Progenitor cell of endocrine pancreas (in vitro differentiated cells): ENCODE results near the gene GON4L. TPM values are rescaled to one million over a fixed set of nuclear protein-coding genes. Genes with fewer than 3 reads are reported as not detected.
"Not testable (repeated sequence)": the region's sequence is repeated elsewhere in the genome, so short reads cannot be mapped to it uniquely, and the experiment has no call there.

Experiments used
- DNase-seq: peaks from one replicate; pipeline ENCODE4 v3.0.0; 2021; ENCODE audit warnings: low spot score; ENCODE audit not compliant: unreplicated experiment
- H3K27ac Mint-ChIP-seq: 2 replicates; pipeline ENCODE4 v1.8.0; 2021; ENCODE audit warnings: mild to moderate bottlenecking, moderate library complexity, mixed read lengths
- H3K27me3 Mint-ChIP-seq: 2 replicates; pipeline ENCODE4 v1.8.0; 2021; ENCODE audit warnings: mixed read lengths
- H3K36me3 Mint-ChIP-seq: 2 replicates; pipeline ENCODE4 v1.8.0; 2022; ENCODE audit warnings: mixed read lengths; ENCODE audit not compliant: insufficient read depth
- H3K4me1 Mint-ChIP-seq: 2 replicates; pipeline ENCODE4 v1.8.0; 2021; ENCODE audit warnings: low read depth, mixed read lengths
- H3K4me3 Mint-ChIP-seq: 2 replicates; pipeline ENCODE4 v1.8.0; 2021; ENCODE audit warnings: low read depth, mild to moderate bottlenecking, moderate library complexity, mixed read lengths
- H3K9me3 Mint-ChIP-seq: 2 replicates; pipeline ENCODE4 v1.8.0; 2021; ENCODE audit warnings: low read depth, mixed read lengths
- CTCF ChIP-seq: fragments of 200-600 bp; sonication (generic); IDR thresholded peaks from one replicate; pipeline ENCODE4 v1.5.0; 2021; ENCODE audit warnings: antibody characterized with exemption, mild to moderate bottlenecking; ENCODE audit not compliant: unreplicated experiment
- total RNA-seq: library from RNA; stranded (reverse); gene quantifications from 2 replicates; pipeline ENCODE4 v1.2.1, GENCODE V29; 2021

GON4L gene
- total RNA-seq, 1 donor from 2014 or later = 69.4 TPM

- H3K36me3 Mint-ChIP-seq = peaks cover 19% of the 10 kb centered on the region
- no peaks in the 10 kb centered on the region for H3K27me3 Mint-ChIP-seq
- no peaks in the 10 kb centered on the region for H3K9me3 Mint-ChIP-seq
- peaks cover 1% of the 10 kb centered on the region for H3K4me1 Mint-ChIP-seq
- TF ChIP-seq CTCF = no peak
- peak overlapping the region; percentile 57 for H3K27ac Mint-ChIP-seq
- H3K4me3 Mint-ChIP-seq = no peak overlapping the region
- DNase-seq = no peak
Observed at GRCh38 chr1:155835548-155835947, 21.5 kb downstream of the GON4L start.

DNA sequence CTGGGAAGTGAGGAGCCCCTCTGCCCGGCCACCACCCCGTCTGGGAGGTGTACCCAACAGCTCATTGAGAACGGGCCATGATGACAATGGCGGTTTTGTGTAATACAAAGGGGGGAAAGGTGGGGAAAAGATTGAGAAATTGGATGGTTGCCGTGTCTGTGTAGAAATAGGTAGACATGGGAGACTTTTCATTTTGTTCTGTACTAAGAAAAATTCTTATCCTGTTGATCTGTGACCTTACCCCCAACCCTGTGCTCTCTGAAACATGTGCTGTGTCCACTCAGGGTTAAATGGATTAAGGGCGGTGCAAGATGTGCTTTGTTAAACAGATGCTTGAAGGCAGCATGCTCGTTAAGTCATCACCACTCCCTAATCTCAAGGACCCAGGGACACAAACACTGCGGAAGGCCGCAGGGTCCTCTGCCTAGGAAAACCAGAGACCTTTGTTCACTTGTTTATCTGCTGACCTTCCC, 22.1 kb downstream of the GON4L start:
- H3K4me3 Mint-ChIP-seq, H3K4me1 Mint-ChIP-seq, H3K9me3 Mint-ChIP-seq, H3K27me3 Mint-ChIP-seq, H3K27ac Mint-ChIP-seq, DNase-seq: not testable (repeated sequence)
- H3K36me3 Mint-ChIP-seq = peaks cover 19% of the 10 kb centered on the region

DNA sequence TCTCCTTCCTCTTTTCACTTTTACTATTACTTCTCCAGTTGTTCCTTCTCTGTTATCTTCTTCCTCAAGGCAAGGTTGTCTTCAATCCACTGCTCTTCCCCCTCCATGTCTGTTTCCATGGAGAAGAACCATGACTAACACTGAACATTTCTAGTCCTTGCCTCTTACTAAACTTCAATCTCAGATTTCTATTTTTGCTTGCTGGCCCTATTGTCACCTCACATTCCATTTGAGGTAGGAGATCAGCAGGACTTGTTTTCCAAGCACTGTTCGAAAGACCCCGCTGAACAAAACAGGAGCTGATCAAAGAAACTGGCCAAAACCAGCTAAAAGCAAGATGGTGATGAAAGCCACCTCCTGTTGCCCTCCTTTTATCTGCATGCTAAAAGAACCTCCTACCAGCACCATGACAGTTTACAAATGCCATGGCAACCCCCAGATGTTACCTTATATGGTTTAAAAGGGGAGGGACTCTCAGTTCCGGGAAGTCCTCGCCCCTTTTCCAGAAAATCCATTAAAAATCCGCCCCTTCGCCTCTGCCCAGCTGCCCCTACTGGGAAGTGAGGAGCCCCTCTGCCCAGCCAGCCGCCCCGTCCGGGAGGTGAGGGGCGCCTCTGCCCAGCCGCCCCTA, 22.6 kb downstream of the GON4L start:
- peaks cover 20% of the 10 kb centered on the region for H3K36me3 Mint-ChIP-seq
- no peak for DNase-seq
- peaks cover 1% of the 10 kb centered on the region for H3K4me1 Mint-ChIP-seq
- TF ChIP-seq CTCF = no peak
- no peaks in the 10 kb centered on the region for H3K9me3 Mint-ChIP-seq
- no peak overlapping the region for H3K4me3 Mint-ChIP-seq
- H3K27me3 Mint-ChIP-seq = no peaks in the 10 kb centered on the region
- H3K27ac Mint-ChIP-seq = no peak overlapping the region

DNA sequence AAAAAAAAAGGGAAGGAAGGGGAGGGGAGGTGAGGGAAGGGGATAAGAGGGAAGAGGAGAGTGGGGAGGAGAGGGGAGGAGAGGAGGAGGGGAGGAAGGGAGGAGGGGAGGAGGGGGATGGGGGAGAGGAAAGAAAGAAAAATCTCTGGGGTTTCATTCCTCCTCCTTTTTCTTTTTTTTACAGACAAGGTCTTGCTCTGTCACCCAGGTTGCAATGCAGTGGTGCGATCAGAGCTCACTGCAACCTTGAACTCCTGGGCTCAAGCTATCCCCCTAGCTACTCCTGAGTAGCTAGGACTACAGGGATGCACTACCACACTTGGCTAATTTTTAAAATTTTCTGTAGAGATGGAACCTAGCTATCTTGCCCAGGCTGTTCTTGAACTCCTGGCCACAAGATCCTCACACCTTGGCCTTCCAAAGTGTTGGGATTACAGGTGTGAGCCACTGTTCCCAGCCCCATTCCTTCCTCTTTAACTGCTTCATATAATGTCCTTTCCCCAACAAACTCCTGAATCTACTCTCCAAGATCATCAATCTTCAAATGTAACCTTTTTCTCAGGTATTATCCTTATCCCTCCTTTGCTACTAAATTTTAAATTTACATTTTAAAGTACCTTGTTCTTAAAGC, 23.2 kb downstream of the GON4L start:
- no peak overlapping the region for H3K27ac Mint-ChIP-seq
- no peak for TF ChIP-seq CTCF
- no peaks in the 10 kb centered on the region for H3K9me3 Mint-ChIP-seq
- DNase-seq = no peak
- peaks cover 20% of the 10 kb centered on the region for H3K36me3 Mint-ChIP-seq
- no peaks in the 10 kb centered on the region for H3K27me3 Mint-ChIP-seq
- no peak overlapping the region for H3K4me3 Mint-ChIP-seq
- H3K4me1 Mint-ChIP-seq = peaks cover 1% of the 10 kb centered on the region

DNA sequence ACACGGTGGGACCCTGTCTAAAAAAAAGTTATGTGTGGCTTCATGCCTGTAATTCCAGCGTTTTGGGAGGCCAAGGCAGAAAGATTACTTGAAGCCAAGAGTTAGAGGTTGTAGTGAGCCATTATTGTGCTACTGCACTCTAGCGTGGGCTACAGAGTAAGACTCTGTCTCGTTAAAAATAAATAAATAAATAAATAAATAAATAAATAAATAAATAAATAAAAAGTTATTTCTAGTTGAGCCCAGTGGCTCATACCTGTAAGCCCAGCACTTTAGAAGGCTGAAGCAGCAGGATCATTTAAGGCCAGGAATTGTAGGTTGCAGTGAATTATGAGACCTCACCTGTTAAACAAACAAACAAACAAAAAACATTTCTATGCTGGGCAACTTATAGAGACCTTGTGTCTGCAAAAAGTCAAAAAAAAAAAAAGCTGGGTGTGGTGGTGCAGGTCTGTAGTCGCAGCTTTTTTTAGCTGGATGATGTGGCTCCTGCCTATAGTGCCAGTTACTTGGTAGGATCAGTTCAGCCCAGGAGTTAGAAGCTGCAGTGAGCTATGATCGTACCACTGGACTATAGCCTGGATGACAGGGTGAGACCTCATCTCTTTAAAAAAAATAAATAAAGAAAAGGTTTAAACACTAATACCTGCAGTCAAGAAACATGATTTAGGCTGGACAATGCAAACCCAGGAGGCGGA, 25.6 kb downstream of the GON4L start:
- no peak overlapping the region for H3K27ac Mint-ChIP-seq
- TF ChIP-seq CTCF = no peak
- H3K36me3 Mint-ChIP-seq = peaks cover 16% of the 10 kb centered on the region
- H3K4me3 Mint-ChIP-seq = no peak overlapping the region
- no peak for DNase-seq
- peaks cover 1% of the 10 kb centered on the region for H3K4me1 Mint-ChIP-seq
- no peaks in the 10 kb centered on the region for H3K27me3 Mint-ChIP-seq
- H3K9me3 Mint-ChIP-seq = no peaks in the 10 kb centered on the region
